Panc1 (cell line): ENCODE measurements around the gene SBNO2. TPM values are rescaled to one million over a fixed set of nuclear protein-coding genes. Genes with fewer than 3 reads are reported as not detected.

ENCODE experiments used
- ATAC-seq: fragments of 200-7000 bp; cut with Tn5 transposase; 2 replicates; pipeline ENCODE4 v1.9.1; 2020; ENCODE audit warnings: mild to moderate bottlenecking, moderate library complexity
- BruUV-seq: library from RNA; stranded (reverse); fragments of 400-500 nt; replicated peaks from 2 replicates; lab custom pipeline; 2021; lab: Mats Ljungman, UMichigan
- CTCF ChIA-PET: fragments of 300-600 bp; sonication (Branson Sonifier 250); formaldehyde crosslinking; loops from one replicate; lab custom pipeline; 2022; ENCODE audit warnings: antibody characterized with exemption; lab: Charles Lee
- POLR2A ChIA-PET: fragments of 300-600 bp; sonication (Branson Sonifier 250); formaldehyde crosslinking; loops from one replicate; lab custom pipeline; 2022; ENCODE audit warnings: antibody characterized with exemption; lab: Charles Lee
- DNase-seq: peaks from one replicate; pipeline ENCODE4 v3.0.0-alpha.2; 2010; ENCODE audit warnings: low read depth, low spot score
- H3K27ac ChIP-seq: 2 replicates; pipeline ENCODE4 v1.5.1; 2011; ENCODE audit warnings: mild to moderate bottlenecking, low read length, inconsistent platforms
- H3K27me3 ChIP-seq: fragments of 200-500 bp; sonication (Bioruptor generic); 2 replicates; pipeline ENCODE4 v1.6.0; 2014; ENCODE audit warnings: low read length, inconsistent platforms; ENCODE audit not compliant: control insufficient read depth, insufficient read depth
- H3K36me3 ChIP-seq: fragments of 200-500 bp; sonication (Bioruptor generic); 2 replicates; pipeline ENCODE4 v1.5.1; 2014; ENCODE audit warnings: inconsistent platforms, mild to moderate bottlenecking, low read length, moderate library complexity; ENCODE audit not compliant: control insufficient read depth, insufficient read depth
- H3K4me1 ChIP-seq: 2 replicates; pipeline ENCODE4 v1.5.1; 2011; ENCODE audit warnings: inconsistent platforms, mild to moderate bottlenecking, low read length, moderate library complexity; ENCODE audit not compliant: control insufficient read depth, insufficient read depth
- H3K4me3 ChIP-seq, 2 experiments: 2 replicates each; pipeline ENCODE4 v1.5.1; 2011 to 2012; ENCODE audit warnings: low read depth in 2 of 2, low read length in 2 of 2, mild to moderate bottlenecking in 2 of 2, inconsistent platforms in 1 of 2, moderate library complexity in 1 of 2
- H3K9me3 ChIP-seq: fragments of 200-500 bp; sonication (Bioruptor generic); 2 replicates; pipeline ENCODE4 v1.5.1; 2014; ENCODE audit warnings: low read depth, mild to moderate bottlenecking, inconsistent platforms, low read length, moderate library complexity; ENCODE audit not compliant: control insufficient read depth, insufficient read depth
- POLR2AphosphoS5 ChIP-seq: IDR thresholded peaks from 2 replicates; pipeline ENCODE4 v1.6.1; 2012; ENCODE audit warnings: mild to moderate bottlenecking, low read depth, low read length, moderate library complexity
- SIN3A ChIP-seq: IDR thresholded peaks from 2 replicates; pipeline ENCODE4 v1.6.1; 2012; ENCODE audit warnings: low read depth, mild to moderate bottlenecking, low read length, moderate library complexity, borderline replicate concordance; ENCODE audit not compliant: insufficient read depth
- TCF7L2 ChIP-seq: IDR thresholded peaks from 2 replicates; pipeline ENCODE4 v1.6.1; 2011; ENCODE audit warnings: mild to moderate bottlenecking, low read depth, low read length, inconsistent platforms
- in situ Hi-C: cut with HindIII; loops from 2 replicates; pipeline ENCODE4 v1.10.0; 2016; ENCODE audit warnings: low sequenced_read_pairs, low pct_unique_long_range_greater_than_20kb
- intact Hi-C: fragments of 100-400 bp; cut with micrococcal nuclease; formaldehyde crosslinking; loops from one replicate; pipeline ENCODE4 v1.10.0; 2022; ENCODE audit not compliant: unreplicated experiment
- total RNA-seq: library from RNA; stranded (reverse); gene quantifications from one replicate; pipeline ENCODE4 v1.2.1, GENCODE V29; 2021; ENCODE audit not compliant: unreplicated experiment
- TF ChIP-seq, protein P1 (sequence below), 2 experiments: IDR thresholded peaks; 2 replicates each; pipeline ENCODE4 v1.6.1; 2011 to 2012; ENCODE audit warnings: low read depth in 2 of 2, control low read depth in 1 of 2, low read length in 1 of 2, mild to moderate bottlenecking in 1 of 2, moderate library complexity in 1 of 2; ENCODE audit not compliant: insufficient read depth in 1 of 2
- TF ChIP-seq, protein P2 (sequence below): fragments of 450-650 bp; IDR thresholded peaks from 2 replicates; pipeline ENCODE4 v1.5.1; 2017; ENCODE audit warnings: mild to moderate bottlenecking

Gene SBNO2
- total RNA-seq, 1 experiment from 2014 or later: 101 TPM

GRCh38 chr19:1094655-1094977 lies 79.5 kb downstream of the SBNO2 start:
- H3K9me3 ChIP-seq: no peaks in the 10 kb centered on the region
- TF ChIP-seq, protein P1, sequence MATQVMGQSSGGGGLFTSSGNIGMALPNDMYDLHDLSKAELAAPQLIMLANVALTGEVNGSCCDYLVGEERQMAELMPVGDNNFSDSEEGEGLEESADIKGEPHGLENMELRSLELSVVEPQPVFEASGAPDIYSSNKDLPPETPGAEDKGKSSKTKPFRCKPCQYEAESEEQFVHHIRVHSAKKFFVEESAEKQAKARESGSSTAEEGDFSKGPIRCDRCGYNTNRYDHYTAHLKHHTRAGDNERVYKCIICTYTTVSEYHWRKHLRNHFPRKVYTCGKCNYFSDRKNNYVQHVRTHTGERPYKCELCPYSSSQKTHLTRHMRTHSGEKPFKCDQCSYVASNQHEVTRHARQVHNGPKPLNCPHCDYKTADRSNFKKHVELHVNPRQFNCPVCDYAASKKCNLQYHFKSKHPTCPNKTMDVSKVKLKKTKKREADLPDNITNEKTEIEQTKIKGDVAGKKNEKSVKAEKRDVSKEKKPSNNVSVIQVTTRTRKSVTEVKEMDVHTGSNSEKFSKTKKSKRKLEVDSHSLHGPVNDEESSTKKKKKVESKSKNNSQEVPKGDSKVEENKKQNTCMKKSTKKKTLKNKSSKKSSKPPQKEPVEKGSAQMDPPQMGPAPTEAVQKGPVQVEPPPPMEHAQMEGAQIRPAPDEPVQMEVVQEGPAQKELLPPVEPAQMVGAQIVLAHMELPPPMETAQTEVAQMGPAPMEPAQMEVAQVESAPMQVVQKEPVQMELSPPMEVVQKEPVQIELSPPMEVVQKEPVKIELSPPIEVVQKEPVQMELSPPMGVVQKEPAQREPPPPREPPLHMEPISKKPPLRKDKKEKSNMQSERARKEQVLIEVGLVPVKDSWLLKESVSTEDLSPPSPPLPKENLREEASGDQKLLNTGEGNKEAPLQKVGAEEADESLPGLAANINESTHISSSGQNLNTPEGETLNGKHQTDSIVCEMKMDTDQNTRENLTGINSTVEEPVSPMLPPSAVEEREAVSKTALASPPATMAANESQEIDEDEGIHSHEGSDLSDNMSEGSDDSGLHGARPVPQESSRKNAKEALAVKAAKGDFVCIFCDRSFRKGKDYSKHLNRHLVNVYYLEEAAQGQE (IDR thresholded peaks at IDR 0.05; ENCODE audit: insufficient read depth in 1 of 2, low read depth in 2 of 2, low read length in 1 of 2): no peak
- TF ChIP-seq, protein P2, sequence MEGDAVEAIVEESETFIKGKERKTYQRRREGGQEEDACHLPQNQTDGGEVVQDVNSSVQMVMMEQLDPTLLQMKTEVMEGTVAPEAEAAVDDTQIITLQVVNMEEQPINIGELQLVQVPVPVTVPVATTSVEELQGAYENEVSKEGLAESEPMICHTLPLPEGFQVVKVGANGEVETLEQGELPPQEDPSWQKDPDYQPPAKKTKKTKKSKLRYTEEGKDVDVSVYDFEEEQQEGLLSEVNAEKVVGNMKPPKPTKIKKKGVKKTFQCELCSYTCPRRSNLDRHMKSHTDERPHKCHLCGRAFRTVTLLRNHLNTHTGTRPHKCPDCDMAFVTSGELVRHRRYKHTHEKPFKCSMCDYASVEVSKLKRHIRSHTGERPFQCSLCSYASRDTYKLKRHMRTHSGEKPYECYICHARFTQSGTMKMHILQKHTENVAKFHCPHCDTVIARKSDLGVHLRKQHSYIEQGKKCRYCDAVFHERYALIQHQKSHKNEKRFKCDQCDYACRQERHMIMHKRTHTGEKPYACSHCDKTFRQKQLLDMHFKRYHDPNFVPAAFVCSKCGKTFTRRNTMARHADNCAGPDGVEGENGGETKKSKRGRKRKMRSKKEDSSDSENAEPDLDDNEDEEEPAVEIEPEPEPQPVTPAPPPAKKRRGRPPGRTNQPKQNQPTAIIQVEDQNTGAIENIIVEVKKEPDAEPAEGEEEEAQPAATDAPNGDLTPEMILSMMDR: no peak
- no peak for TF ChIP-seq TCF7L2
- no peak for TF ChIP-seq POLR2AphosphoS5
- TF ChIP-seq SIN3A: no peak
- intact Hi-C loops: no loop called here
- DNase-seq (no peak), ATAC-seq (no peak)
- H3K4me1 ChIP-seq: peaks cover 24% of the 10 kb centered on the region
- BruUV-seq: no TSS peak
- CTCF ChIA-PET: no interaction called here
- peak overlapping the region; percentile 87 for H3K27ac ChIP-seq
- POLR2A ChIA-PET: no interaction called here
- H3K4me3 ChIP-seq: peak overlapping the region; percentile 83 to 87
- no peaks in the 10 kb centered on the region; the same call in none of the 2 replicates for H3K36me3 ChIP-seq
- H3K27me3 ChIP-seq: no peaks in the 10 kb centered on the region
- in situ Hi-C loops: no loop called here

DNA sequence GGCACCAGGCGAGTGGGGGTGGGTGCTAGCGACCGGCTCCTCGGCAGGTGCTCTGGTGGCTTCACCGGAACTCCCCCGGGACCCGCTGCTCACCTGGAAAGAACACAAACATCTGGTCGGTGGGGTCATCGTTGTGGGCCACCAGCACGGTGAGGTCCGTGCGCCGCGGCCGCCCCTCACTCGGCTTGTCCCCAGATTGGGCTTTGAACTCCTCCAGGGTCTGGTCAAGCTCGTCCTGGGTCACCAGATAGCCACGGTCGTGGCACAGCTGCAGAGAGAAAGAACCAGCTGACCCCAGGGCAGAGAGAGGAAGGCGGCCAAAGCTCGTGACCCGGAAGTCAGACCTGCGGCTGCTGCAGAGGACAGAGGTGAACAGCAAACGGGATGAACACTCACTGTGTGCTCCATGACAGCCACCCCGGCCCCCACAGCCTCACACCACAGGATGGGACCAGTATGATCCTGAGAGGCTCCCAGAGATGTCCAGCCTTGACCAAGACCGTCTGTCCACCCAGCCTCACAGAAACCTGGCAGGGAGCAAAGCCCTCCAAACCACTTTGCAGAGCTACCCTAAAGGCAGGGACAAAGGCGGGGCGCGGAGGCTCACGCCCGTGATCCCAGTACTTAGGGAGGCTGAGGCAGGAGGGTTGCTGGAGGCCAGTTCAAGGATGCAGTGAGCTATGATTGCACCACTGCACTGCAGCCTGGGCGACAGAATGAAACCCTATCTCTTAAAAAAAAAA lies 80.1 kb downstream of the SBNO2 start:
- H3K27ac ChIP-seq: peak overlapping the region; percentile 87
- H3K9me3 ChIP-seq: no peaks in the 10 kb centered on the region
- in situ Hi-C loops: no loop called here
- ChIA-PET POLR2A (interaction anchor here (0.9 kb wide), 1 partner anchor 9 kb away, joined by 3 read pairs; no protein-coding TSS in a partner anchor), CTCF (interaction anchor here (0.6 kb wide), 1 partner anchor 564 kb away, joined by 6 read pairs; no protein-coding TSS in a partner anchor)
- H3K4me3 ChIP-seq: peak overlapping the region; percentile 83 to 87
- no peaks in the 10 kb centered on the region; the same call in none of the 2 replicates for H3K36me3 ChIP-seq
- intact Hi-C loops: no loop called here
- peaks cover 22% of the 10 kb centered on the region for H3K4me1 ChIP-seq
- BruUV-seq: no TSS peak
- DNase-seq (no peak), ATAC-seq (no peak; the same call in 1 of the 2 replicates)
- TF ChIP-seq, protein P2: no peak
- TF ChIP-seq TCF7L2 (no peak), POLR2AphosphoS5 (no peak), SIN3A (no peak; the same call in 1 of the 2 replicates)
- TF ChIP-seq, protein P1 (IDR thresholded peaks at IDR 0.05; ENCODE audit: insufficient read depth in 1 of 2, low read depth in 2 of 2, low read length in 1 of 2): no peak
- H3K27me3 ChIP-seq: no peaks in the 10 kb centered on the region
